ENCODE measurements around the gene FAM98C.

The FAM98C gene

DNA sequence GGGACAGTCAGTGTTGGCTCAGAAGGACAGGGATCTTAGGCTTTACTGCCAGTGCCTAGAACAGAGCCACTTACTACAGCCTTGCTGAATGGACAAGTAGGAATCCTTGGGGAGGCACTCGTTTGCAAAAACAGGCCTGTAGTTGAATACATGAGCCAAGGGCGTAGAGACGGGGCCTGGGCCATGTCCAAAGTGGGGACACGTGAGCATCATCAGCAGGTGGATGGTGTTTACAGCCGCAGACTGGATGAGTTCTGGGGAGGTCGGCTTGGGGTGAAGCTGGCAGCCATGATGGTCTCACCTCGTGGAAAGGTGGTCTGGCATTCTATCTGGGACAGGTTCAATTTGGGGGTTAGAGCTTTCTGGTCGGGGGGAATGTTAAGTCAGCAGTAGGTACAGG lies 48.1 kb downstream of the FAM98C start:
- H4K20me1 ChIP-seq (ENCODE audit: insufficient read depth, low read length), result no peaks in the 10 kb centered on the region
- H3K9me2 ChIP-seq (ENCODE audit: low read depth, low read length), result no peaks in the 10 kb centered on the region
- no peak overlapping the region for H3K4me2 ChIP-seq (ENCODE audit: low read length)
- H2AFZ ChIP-seq (ENCODE audit: low read length), result no peak overlapping the region
- no peaks in the 10 kb centered on the region for H3K27me3 ChIP-seq (ENCODE audit: insufficient read depth, low read length)
- TF ChIP-seq EZH2 (IDR thresholded peaks at IDR 0.05; ENCODE audit: borderline replicate concordance, low read length), result no peak
- TF ChIP-seq, protein P1, sequence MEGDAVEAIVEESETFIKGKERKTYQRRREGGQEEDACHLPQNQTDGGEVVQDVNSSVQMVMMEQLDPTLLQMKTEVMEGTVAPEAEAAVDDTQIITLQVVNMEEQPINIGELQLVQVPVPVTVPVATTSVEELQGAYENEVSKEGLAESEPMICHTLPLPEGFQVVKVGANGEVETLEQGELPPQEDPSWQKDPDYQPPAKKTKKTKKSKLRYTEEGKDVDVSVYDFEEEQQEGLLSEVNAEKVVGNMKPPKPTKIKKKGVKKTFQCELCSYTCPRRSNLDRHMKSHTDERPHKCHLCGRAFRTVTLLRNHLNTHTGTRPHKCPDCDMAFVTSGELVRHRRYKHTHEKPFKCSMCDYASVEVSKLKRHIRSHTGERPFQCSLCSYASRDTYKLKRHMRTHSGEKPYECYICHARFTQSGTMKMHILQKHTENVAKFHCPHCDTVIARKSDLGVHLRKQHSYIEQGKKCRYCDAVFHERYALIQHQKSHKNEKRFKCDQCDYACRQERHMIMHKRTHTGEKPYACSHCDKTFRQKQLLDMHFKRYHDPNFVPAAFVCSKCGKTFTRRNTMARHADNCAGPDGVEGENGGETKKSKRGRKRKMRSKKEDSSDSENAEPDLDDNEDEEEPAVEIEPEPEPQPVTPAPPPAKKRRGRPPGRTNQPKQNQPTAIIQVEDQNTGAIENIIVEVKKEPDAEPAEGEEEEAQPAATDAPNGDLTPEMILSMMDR (IDR thresholded peaks at IDR 0.05; ENCODE audit: low read length), result no peak
- H3K36me3 ChIP-seq (ENCODE audit: insufficient read depth, low read length), result no peaks in the 10 kb centered on the region
- no peak overlapping the region for H3K4me3 ChIP-seq (ENCODE audit: low read depth, low read length, poor library complexity, severe bottlenecking)
- H3K9ac ChIP-seq (ENCODE audit: low read length), result no peak overlapping the region
- no peaks in the 10 kb centered on the region for H3F3A ChIP-seq (ENCODE audit: insufficient read depth, low read length)
- no peaks in the 10 kb centered on the region for H3K79me2 ChIP-seq (ENCODE audit: insufficient read depth, low read length)
- no peaks in the 10 kb centered on the region for H3K9me3 ChIP-seq (ENCODE audit: low read length)
- H3K27ac ChIP-seq (ENCODE audit: low read depth, low read length, poor library complexity, severe bottlenecking), result no peak overlapping the region
- no peaks in the 10 kb centered on the region for H3K4me1 ChIP-seq (ENCODE audit: insufficient read depth, low read length, severe bottlenecking)

DNA sequence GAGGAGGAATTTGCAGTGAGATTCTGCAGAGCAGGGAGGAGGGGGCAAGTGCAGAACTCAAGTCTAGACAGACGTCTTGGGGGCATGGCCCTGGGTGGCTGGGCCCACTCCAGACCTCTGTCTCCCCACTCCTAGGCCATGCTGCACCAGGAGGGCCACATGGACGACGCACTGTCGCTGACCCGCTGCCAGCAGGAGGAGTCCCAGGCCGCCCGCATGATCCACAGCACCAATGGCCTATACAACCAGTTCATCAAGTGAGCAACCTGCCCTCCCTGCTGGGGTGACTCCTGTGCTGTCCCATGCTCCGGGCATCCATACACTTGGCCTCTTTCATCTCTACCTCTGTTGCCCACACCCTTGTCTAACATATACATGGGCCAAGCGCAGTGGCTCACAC lies 48.7 kb downstream of the FAM98C start:
- TF ChIP-seq EZH2 (IDR thresholded peaks at IDR 0.05; ENCODE audit: borderline replicate concordance, low read length), result no peak
- TF ChIP-seq, protein P1 (IDR thresholded peaks at IDR 0.05; ENCODE audit: low read length), result no peak
- H3K9me3 ChIP-seq (ENCODE audit: low read length), result no peaks in the 10 kb centered on the region
- H3K4me3 ChIP-seq (ENCODE audit: low read depth, low read length, poor library complexity, severe bottlenecking), result no peak overlapping the region
- H3K27ac ChIP-seq (ENCODE audit: low read depth, low read length, poor library complexity, severe bottlenecking), result no peak overlapping the region
- H3K79me2 ChIP-seq (ENCODE audit: insufficient read depth, low read length), result no peaks in the 10 kb centered on the region
- no peaks in the 10 kb centered on the region for H3F3A ChIP-seq (ENCODE audit: insufficient read depth, low read length)
- H3K27me3 ChIP-seq (ENCODE audit: insufficient read depth, low read length), result no peaks in the 10 kb centered on the region
- no peak overlapping the region for H2AFZ ChIP-seq (ENCODE audit: low read length)
- no peaks in the 10 kb centered on the region for H3K36me3 ChIP-seq (ENCODE audit: insufficient read depth, low read length)
- no peaks in the 10 kb centered on the region for H3K9me2 ChIP-seq (ENCODE audit: low read depth, low read length)
- H3K4me1 ChIP-seq (ENCODE audit: insufficient read depth, low read length, severe bottlenecking), result no peaks in the 10 kb centered on the region
- H4K20me1 ChIP-seq (ENCODE audit: insufficient read depth, low read length), result no peaks in the 10 kb centered on the region
- H3K4me2 ChIP-seq (ENCODE audit: low read length), result no peak overlapping the region
- H3K9ac ChIP-seq (ENCODE audit: low read length), result no peak overlapping the region

DNA sequence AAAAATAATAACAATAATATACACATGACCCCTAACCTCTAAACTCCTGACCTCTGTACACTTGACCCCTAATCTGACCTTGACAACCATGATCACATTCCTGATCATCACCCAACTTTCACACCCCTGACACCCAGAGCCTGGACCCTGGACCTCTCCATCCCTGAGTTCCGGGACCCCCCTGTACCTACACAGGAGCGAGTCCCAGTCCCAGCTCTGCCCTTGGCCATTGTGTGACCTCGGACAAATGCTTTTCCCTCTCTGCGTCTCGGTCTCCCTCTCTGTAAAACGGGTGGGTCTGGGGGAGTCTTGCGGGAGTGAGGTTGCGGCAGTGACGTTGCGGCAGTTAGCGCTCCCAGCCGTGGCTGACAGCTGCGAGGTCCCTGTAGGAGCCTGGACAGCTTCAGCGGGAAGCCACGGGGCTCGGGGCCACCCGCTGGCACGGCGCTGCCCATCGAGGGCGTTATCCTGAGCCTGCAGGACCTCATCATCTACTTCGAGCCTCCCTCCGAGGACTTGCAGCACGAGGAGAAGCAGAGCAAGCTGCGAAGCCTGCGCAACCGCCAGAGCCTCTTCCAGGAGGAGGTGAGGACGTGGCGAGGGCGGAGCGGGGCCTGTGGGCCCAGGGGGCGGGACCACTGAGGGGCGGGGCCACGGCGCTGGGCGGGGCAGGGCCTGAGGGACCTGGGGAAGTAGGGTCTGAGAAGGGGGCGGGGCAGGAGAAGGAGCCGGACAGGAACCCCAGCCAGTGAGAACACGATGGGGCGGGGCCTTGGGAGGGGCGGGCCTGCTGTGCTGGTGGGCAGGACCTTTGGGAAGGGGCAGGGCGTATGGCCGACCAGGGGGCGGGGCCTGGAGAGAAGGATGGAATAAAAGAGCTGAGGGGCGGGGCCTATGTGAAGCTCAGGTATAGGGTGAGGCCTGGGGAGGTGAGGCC lies 49.8 kb downstream of the FAM98C start:
- Histone ChIP-seq H3K27me3 (ENCODE audit: insufficient read depth, low read length) (no peaks in the 10 kb centered on the region), H3K27ac (ENCODE audit: low read depth, low read length, poor library complexity, severe bottlenecking) (no peak overlapping the region), H3K4me1 (ENCODE audit: insufficient read depth, low read length, severe bottlenecking) (no peaks in the 10 kb centered on the region), H2AFZ (ENCODE audit: low read length) (no peak overlapping the region), H3K4me2 (ENCODE audit: low read length) (no peak overlapping the region), H3K9ac (ENCODE audit: low read length) (no peak overlapping the region), H4K20me1 (ENCODE audit: insufficient read depth, low read length) (no peaks in the 10 kb centered on the region), H3K36me3 (ENCODE audit: insufficient read depth, low read length) (no peaks in the 10 kb centered on the region), H3K79me2 (ENCODE audit: insufficient read depth, low read length) (no peaks in the 10 kb centered on the region), H3F3A (ENCODE audit: insufficient read depth, low read length) (no peaks in the 10 kb centered on the region), H3K9me3 (ENCODE audit: low read length) (no peaks in the 10 kb centered on the region), H3K9me2 (ENCODE audit: low read depth, low read length) (no peaks in the 10 kb centered on the region), H3K4me3 (ENCODE audit: low read depth, low read length, poor library complexity, severe bottlenecking) (no peak overlapping the region)
- no peak for TF ChIP-seq EZH2 (IDR thresholded peaks at IDR 0.05; ENCODE audit: borderline replicate concordance, low read length)
- TF ChIP-seq, protein P1 (IDR thresholded peaks at IDR 0.05; ENCODE audit: low read length), result no peak
